Endodermal cell (in vitro differentiated cells): ENCODE data around the gene RAPSN. TPM values are rescaled to one million over a fixed set of nuclear protein-coding genes. Genes with fewer than 3 reads are reported as not detected.

ENCODE experiments used
- DNase-seq: peaks from one replicate; pipeline ENCODE4 v3.0.0-alpha.2; 2017
- H3K27ac ChIP-seq: 2 replicates; pipeline ENCODE4 v1.5.1; 2013; ENCODE audit warnings: mild to moderate bottlenecking, low read depth, low read length, moderate library complexity
- H3K27me3 ChIP-seq: 2 replicates; pipeline ENCODE4 v1.6.1; 2013; ENCODE audit warnings: mild to moderate bottlenecking, low read length, moderate library complexity; ENCODE audit not compliant: insufficient read depth, control insufficient read depth, poor library complexity, severe bottlenecking
- H3K36me3 ChIP-seq: 2 replicates; pipeline ENCODE4 v1.7.0; 2013; ENCODE audit warnings: mild to moderate bottlenecking, low read length, moderate library complexity; ENCODE audit not compliant: control insufficient read depth, insufficient read depth
- H3K4me1 ChIP-seq: one replicate; pipeline ENCODE4 v1.7.0; 2013; ENCODE audit warnings: low read length; ENCODE audit not compliant: control insufficient read depth, insufficient read depth
- H3K4me3 ChIP-seq: 2 replicates; pipeline ENCODE4 v1.5.1; 2013; ENCODE audit warnings: mild to moderate bottlenecking, low read length, moderate library complexity
- H3K9ac ChIP-seq: 2 replicates; pipeline ENCODE4 v1.6.1; 2013; ENCODE audit warnings: mild to moderate bottlenecking, low read length, moderate library complexity; ENCODE audit not compliant: poor library complexity, severe bottlenecking; ENCODE audit errors: extremely low read depth
- H3K9me3 ChIP-seq: 2 replicates; pipeline ENCODE4 v1.6.1; 2013; ENCODE audit warnings: mild to moderate bottlenecking, low read length, moderate library complexity; ENCODE audit not compliant: control insufficient read depth
- H3K27ac Mint-ChIP-seq: 2 replicates; pipeline ENCODE4 v1.8.0; 2020; ENCODE audit warnings: mixed read lengths
- H3K27me3 Mint-ChIP-seq: 2 replicates; pipeline ENCODE4 v1.8.0; 2021; ENCODE audit warnings: mild to moderate bottlenecking, mixed read lengths; ENCODE audit not compliant: insufficient read depth
- H3K36me3 Mint-ChIP-seq: 2 replicates; pipeline ENCODE4 v1.8.0; 2020; ENCODE audit warnings: low read depth, mixed read lengths
- H3K4me1 Mint-ChIP-seq: 2 replicates; pipeline ENCODE4 v1.8.0; 2020; ENCODE audit warnings: mixed read lengths
- H3K4me3 Mint-ChIP-seq: 2 replicates; pipeline ENCODE4 v1.8.0; 2020; ENCODE audit warnings: mild to moderate bottlenecking, moderate library complexity, mixed read lengths
- H3K9me3 Mint-ChIP-seq: 2 replicates; pipeline ENCODE4 v1.8.0; 2020; ENCODE audit warnings: mild to moderate bottlenecking, mixed read lengths
- CTCF ChIP-seq: fragments of 200-600 bp; sonication (generic); conservative IDR thresholded peaks from 2 replicates; pipeline ENCODE4 v1.5.0; 2021; ENCODE audit warnings: antibody characterized with exemption, mild to moderate bottlenecking
- WGBS, 2 experiments: methylation state at CpG; one replicate each; pipeline versions ENCODE4 v1.1.5 to v1.1.7; 2013; ENCODE audit warnings: missing lambda C conversion rate in 2 of 2, mixed read lengths in 1 of 2; ENCODE audit not compliant: insufficient coverage in 1 of 2, insufficient read length in 1 of 2; 5-methylcytosine and 5-hydroxymethylcytosine counted together
- total RNA-seq, 2 donors: library from RNA; stranded (reverse); fragmentation: NEBNext Ultra II Directional in 1 of 2; extraction: Animal tissue kit (Norgen Biotek cat#: 25700) in 1 of 2; gene quantifications; 2 replicates in 1 of 2; 3 replicates in 1 of 2; pipeline ENCODE4 v1.2.1, GENCODE V29; 2021

The RAPSN gene
- total RNA-seq, 2 donors from 2014 or later = 0.40 to 0.64 TPM

GRCh38 chr11:47440054-47440476 is 8.9 kb downstream of the RAPSN start:
- TF ChIP-seq CTCF = no peak
- H3K4me3 ChIP-seq = no peak overlapping the region
- H3K4me1 ChIP-seq = no peaks in the 10 kb centered on the region
- no peaks in the 10 kb centered on the region for H3K9me3 ChIP-seq
- no peaks in the 10 kb centered on the region for H3K36me3 ChIP-seq
- no peak for DNase-seq
- H3K27me3 ChIP-seq = no peaks in the 10 kb centered on the region
- H3K27ac ChIP-seq = no peak overlapping the region
- no peaks in the 10 kb centered on the region for H3K27me3 Mint-ChIP-seq
- no peak overlapping the region for H3K27ac Mint-ChIP-seq
- no peak overlapping the region for H3K9ac ChIP-seq
- WGBS, 2 experiments = 50 to 68% methylated on average over 2 of the region's 2 CpGs
- H3K9me3 Mint-ChIP-seq = peaks cover 3% of the 10 kb centered on the region
- H3K4me3 Mint-ChIP-seq = no peak overlapping the region
- H3K36me3 Mint-ChIP-seq = peaks cover 2% of the 10 kb centered on the region
- no peaks in the 10 kb centered on the region for H3K4me1 Mint-ChIP-seq

DNA sequence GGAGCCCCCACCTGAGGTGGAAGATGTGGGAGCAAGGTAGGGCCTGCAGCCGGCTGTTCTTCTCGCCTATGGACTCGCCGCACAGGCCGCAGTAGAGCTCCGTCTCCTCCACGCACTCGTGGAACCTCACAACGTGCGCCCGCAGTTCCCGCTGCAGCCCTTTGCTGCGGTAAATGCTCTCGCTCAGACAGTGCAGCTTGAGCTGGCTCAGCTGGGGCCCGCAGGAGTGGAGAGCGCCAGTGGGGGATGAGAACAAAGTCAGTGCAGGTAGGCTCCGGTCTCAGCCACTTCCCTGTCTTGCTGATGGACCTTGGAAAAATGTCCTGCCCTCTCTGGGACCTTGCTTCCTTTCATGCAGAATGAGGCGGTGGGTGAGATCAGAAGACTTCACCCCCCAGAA is 10.2 kb downstream of the RAPSN start:
- no peaks in the 10 kb centered on the region for H3K4me1 ChIP-seq
- peaks cover 3% of the 10 kb centered on the region for H3K9me3 Mint-ChIP-seq
- no peak for DNase-seq
- no peak overlapping the region for H3K4me3 ChIP-seq
- H3K27me3 Mint-ChIP-seq = no peaks in the 10 kb centered on the region
- no peak overlapping the region for H3K27ac ChIP-seq
- no peak overlapping the region for H3K27ac Mint-ChIP-seq
- TF ChIP-seq CTCF = no peak
- no peak overlapping the region for H3K4me3 Mint-ChIP-seq
- WGBS, 2 experiments = 91 to 92% methylated on average over 18 of the region's 18 CpGs
- no peak overlapping the region for H3K9ac ChIP-seq
- no peaks in the 10 kb centered on the region for H3K27me3 ChIP-seq
- no peaks in the 10 kb centered on the region for H3K9me3 ChIP-seq
- H3K36me3 Mint-ChIP-seq = peaks cover 2% of the 10 kb centered on the region
- H3K4me1 Mint-ChIP-seq = no peaks in the 10 kb centered on the region
- no peaks in the 10 kb centered on the region for H3K36me3 ChIP-seq

DNA sequence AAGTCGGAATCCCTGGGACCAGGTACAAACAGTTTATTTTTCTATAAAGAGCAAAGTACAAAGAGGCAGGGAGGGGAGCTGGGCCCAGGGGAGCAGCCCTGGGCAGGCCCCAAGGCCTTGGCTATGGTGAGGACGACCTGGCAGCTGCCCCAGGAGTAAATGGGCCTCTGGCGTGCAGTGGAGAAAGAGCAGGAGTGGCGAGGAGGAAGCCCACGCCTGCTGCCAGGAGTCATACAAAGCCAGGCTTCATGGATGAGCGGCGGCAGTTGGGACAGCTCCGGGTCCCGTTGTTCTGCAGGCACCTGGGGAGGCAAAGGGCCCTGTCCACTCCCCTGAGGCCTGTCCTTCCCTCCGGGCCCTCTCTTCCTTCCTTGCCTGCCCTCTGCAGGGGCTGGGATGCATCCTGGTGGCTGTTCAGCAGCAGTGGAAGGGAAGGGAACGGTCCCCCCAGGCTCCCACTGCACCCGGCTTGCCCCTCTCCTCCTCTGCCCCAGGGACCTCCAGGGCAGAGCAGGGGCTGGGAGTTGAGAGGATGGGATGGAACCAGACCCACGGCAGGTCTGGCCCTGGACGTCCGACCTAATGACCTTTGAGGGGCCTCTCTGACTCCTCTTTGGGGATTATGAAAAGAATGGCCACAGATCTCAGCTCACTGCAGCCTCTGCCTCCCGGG is 11.1 kb downstream of the RAPSN start:
- Mint-ChIP-seq H3K9me3 (peaks cover 3% of the 10 kb centered on the region), H3K4me1 (no peaks in the 10 kb centered on the region), H3K27ac (no peak overlapping the region), H3K36me3 (peaks cover 2% of the 10 kb centered on the region), H3K27me3 (no peaks in the 10 kb centered on the region), H3K4me3 (no peak overlapping the region)
- Histone ChIP-seq H3K9me3 (no peaks in the 10 kb centered on the region), H3K9ac (no peak overlapping the region), H3K4me1 (no peaks in the 10 kb centered on the region), H3K36me3 (no peaks in the 10 kb centered on the region), H3K27me3 (no peaks in the 10 kb centered on the region), H3K4me3 (no peak overlapping the region), H3K27ac (no peak overlapping the region)
- no peak for TF ChIP-seq CTCF
- no peak for DNase-seq
- 87 to 94% methylated on average over 10 to 16 of the region's 16 CpGs for WGBS, 2 experiments
